HG03175 (cell line): ENCODE results near the gene GRM8.

Experiments
- ATAC-seq: cut with Tn5 transposase; IDR thresholded peaks from one replicate; pipeline ENCODE4 v1.9.1; 2021; ENCODE audit warnings: mild to moderate bottlenecking, moderate library complexity; ENCODE audit not compliant: unreplicated experiment

Gene GRM8

GRCh38 chr7:127231415-127231814 lies 21.3 kb downstream of the GRM8 start:
- no peak for ATAC-seq

GRCh38 chr7:127230192-127230925 lies 22.4 kb downstream of the GRM8 start:
- no peak for ATAC-seq

DNA sequence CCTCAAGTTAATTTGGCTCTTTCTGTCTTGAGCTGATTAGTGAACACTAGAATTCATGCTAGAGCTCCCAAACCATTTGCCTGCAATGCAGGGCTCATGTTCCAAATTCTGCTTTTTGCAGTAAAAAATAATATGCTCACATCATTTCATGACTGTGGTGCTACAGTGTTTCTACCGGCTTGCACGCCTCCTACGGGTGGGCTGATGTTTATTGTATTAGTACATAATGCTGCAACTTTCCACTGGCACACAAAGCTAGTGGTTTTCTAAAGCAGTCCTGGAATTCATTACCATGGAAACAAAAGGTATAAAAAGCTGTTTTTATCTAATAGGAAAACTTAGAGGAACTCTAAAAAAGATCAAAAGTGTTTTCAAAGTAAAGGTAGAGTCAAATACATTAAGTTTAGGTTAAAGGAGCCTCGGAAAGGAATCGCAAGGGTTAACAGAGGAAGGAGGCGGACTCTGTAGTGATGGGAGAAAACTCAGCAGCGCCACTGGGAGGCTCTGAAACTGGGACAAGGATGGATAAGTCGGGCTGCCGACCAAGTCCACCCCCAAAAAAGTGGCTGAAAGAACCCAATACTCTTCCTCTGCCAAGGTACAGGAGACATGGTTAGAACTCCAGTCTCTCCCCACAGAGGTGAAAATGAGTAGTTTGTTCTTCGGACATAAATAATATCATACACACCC lies 25.9 kb downstream of the GRM8 start:
- ATAC-seq = no peak

DNA sequence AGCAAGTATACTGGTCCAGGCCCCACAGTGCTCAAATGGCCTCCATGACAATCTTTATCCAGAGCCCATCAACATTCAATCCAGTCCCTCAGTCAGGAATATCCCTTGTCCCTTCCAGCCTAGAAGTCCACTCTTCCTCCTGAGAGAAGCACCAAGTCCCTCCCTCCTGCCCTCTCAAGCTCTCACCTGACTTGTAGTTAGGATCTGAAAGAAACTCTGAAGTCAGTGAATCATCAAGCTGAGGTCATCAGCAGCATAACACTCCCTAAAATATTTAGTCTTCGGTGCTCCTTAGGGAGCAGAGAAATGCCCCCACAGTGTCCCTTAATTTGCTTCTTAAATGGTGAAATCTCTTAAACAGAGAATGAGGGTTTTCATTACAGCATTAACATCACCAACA lies 31.0 kb downstream of the GRM8 start:
- no peak for ATAC-seq

- ATAC-seq = no peak
These were observed 37.6 kb downstream of the GRM8 start for GRCh38 chr7:127214956-127215718.

DNA sequence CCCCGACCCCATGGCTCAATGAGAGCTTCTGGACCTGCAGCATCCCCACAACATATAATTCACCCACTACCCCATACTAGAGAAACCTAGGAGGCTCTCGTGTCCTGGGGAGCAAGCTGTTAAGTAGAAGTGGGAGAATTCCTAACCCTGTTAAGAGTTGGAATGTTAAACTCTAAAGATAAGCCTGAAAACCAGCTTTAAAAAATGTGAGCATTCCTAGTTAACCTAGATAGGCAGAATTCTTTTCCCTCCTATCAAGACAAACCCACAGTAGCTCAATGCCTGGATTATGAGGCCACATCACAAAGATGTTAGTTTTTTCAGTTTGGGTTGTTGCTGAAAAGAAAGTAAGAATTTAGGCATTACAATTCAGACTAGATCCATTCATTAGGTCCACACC lies 42.9 kb downstream of the GRM8 start:
- no peak for ATAC-seq

DNA sequence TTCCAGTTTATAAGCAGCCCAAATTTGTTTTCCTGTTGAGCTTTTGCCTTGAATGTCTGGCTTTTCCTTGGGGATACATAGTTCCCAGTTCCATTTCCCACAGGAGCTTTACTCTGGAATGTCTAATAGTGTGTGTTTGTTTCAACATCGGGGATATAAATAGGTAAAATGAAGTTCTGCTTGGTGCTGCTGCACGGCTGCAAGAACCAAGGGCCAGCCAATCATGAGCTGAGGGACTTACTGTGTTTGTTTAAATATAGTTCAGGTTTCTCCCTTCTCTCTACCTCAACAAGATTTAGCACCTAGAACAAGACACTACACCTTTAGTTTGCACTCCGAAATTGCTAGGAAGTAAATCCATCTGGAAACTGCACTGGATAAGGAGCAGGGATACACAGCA lies 43.9 kb downstream of the GRM8 start:
- no peak for ATAC-seq

DNA sequence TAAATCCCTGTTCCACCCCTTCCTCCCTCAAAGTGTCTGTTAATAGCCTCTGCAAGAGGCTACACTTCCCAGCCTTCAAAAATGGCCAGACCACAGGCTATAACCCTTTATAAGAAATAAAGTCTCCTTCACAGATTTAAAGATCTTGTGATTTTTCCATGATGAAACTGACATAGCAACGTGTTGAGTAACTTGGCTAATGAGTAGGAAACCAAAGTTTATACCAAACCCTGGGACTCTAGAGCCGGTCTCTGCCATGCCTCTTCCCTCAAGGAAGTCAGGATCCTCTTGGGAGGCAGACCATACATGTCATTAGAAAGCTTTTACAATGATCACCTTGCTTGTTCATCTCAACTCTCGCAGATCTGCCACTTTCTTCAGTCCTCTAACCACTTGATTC lies 44.4 kb downstream of the GRM8 start:
- ATAC-seq = no peak

- ATAC-seq = no peak
These were observed 44.9 kb downstream of the GRM8 start for GRCh38 chr7:127207806-127208205.

GRCh38 chr7:127207230-127207629 lies 45.5 kb downstream of the GRM8 start:
- no peak for ATAC-seq

DNA sequence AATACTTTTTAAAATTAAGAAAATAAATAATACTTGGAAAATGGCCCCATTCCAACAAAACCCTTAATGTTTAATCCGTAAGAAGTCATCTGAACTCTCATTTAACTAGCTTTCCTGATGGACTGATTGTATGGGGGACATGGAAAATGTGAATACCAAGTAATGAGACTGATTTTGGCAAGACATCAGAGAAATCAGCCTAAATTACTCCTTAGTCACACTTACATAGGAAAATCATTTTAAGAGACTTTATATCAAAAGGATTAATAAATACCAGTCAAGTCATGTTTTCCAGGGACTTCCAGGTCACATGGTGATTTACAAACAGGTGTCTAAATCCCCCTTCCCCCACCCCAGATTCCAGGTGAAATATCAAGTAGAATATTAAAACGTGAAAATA lies 58.2 kb downstream of the GRM8 start:
- ATAC-seq = no peak

DNA sequence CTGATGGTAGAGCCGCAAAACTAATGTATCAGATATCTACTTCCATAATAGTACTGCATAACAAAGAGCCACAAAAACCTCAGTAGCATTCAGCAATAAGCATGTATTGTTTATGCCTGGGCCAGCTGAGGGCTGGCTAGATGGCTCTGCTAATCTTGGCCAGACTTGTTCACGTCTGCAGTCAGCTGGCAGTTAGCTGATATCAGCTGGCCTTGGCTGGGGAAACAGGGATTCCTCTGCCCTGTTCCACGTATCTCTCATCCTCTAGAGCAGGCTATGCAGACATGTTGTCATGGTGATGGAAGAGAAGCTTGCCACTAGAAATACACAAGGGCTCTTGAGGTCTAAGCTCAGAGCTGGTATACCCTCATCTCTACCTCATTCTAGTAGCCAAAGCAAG lies 62.9 kb downstream of the GRM8 start:
- ATAC-seq = no peak

DNA sequence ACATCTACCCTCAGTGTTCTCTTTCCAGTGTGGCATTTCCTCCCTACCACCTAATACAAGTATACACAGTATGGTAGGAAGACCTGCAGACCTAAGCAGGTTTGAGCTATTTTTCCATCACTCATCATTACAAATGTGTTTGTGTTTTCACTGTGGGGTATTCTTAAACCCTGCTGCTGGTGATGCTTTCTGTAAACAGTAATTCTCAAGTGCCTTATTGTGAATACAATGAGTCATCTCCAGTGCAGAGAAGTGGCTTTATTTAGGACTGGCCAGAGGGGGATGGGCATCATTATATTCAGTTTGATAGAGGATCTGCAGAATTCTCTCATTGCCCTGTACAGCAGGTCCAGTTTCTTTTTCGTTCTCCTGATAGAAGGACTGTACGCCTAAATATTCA lies 63.7 kb downstream of the GRM8 start:
- ATAC-seq = no peak

DNA sequence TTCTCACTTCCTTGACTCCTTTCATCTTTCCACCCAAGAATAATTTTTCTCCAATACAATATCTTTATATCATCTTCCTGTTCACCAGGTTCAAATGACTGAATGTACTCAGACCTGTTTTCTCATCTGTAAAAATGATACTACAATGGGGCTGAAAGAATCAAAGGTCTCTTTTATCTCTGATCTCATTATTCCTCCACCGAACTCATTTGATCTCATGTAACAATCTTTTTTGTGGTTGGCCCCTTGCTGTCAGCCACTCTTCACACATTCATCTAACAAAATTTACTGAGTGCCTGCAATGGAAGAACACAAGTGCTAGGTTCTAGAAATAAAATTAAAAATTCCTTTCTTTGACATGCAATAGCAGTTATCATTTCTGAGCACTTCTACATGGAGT lies 65.0 kb downstream of the GRM8 start:
- no peak for ATAC-seq

DNA sequence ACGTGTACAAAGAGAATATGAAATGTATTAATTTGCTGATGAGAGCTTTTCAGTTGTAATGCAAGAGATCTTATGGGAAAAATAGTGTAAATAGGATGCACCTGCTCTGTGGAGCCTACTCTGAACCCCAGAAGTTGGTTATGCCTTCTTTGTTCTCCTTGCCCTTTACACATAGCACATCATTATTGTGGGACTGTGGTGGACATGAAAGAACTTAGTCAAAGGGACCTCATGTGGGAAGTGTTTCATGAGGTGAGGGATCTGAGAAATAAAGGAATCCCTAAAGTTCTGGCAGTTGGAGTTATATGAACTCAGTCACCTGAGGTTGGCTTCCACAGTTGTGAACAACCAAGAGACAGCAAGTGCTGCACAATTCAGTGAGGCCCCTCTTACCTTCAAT lies 66.1 kb downstream of the GRM8 start:
- ATAC-seq = no peak

- no peak for ATAC-seq
These were observed 75.6 kb downstream of the GRM8 start for GRCh38 chr7:127177156-127177555.

GRCh38 chr7:127162366-127162765 lies 90.4 kb downstream of the GRM8 start:
- ATAC-seq = no peak

DNA sequence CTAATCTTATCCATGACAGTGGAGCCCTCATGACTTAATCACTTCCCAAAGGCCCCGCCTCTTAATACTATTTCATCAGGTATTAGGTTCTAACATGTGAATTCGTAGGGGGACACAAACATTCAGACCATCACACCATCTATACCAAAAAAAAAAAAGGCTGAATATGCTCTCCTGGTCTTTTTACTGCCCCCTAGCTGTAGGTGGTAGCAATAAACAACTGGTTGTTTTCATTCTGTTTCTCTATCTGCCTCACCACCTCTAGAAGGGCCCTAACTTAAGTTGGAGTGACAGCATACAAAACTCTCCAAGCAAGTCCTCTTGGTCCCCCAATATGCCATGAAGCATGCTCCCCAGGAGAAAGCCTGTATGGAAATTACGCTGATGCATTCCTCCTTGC lies 94.1 kb downstream of the GRM8 start:
- peak; percentile 66 for ATAC-seq

DNA sequence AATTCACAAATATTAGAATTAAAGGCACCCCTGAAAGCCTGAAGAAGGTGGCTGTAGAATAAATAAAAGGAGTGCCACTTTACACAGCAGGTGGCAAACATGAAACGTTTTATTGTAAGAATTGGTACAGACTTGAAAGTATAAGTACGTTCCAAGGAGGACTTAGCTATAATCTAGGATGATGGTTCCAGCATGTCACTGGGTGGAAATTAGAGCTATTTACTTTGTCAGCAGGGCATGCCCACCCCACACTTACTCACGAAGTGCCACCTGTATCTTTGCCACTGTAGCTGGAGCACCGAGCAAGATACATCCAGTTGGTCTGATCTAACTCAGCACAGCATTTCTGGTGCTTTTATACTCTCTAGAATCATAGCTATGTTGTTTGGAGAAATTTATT lies 97.8 kb downstream of the GRM8 start:
- ATAC-seq = no peak

GRCh38 chr7:127154101-127154500 lies 98.6 kb downstream of the GRM8 start:
- no peak for ATAC-seq

DNA sequence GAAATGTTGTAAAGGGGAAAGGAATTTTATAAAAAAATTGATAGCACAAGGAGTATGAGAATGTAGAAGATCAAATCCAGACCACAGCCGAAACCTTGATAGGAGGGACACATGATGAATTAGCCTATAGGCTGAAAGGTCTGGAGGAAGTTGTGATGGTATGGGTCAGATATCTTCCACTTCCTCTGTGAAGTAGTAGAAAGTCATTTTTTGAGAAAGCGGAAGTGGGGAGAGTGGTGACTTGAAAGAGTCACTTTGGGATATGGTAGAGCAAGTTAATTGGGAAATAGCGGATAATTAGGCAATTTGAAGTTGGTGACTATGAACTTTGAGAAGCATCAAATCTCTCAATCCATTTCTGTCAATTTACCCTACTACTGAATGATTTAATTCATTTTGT lies 99.4 kb downstream of the GRM8 start:
- no peak for ATAC-seq

GRCh38 chr7:127152423-127152822 lies 100.3 kb downstream of the GRM8 start:
- no peak for ATAC-seq
